MCF 10A (cell line): ENCODE measurements around the gene AQP5. TPM values are rescaled to one million over a fixed set of nuclear protein-coding genes. Genes with fewer than 3 reads are reported as not detected.

Source experiments
- BruUV-seq: library from RNA; stranded (reverse); fragments of 400-500 nt; replicated peaks from 2 replicates; lab custom pipeline; 2021; lab: Mats Ljungman, UMichigan
- CTCF ChIA-PET: fragments of 300-600 bp; sonication (Branson Sonifier 250); formaldehyde crosslinking; extraction: SDS; loops from one replicate; lab custom pipeline; 2021; ENCODE audit warnings: antibody characterized with exemption, inconsistent platforms; lab: Yijun Ruan, JAX
- POLR2A ChIA-PET: fragments of 300-600, 350-650 bp; sonication (Branson Sonifier 250); formaldehyde crosslinking; extraction: SDS; loops from one replicate; lab custom pipeline; 2020; ENCODE audit warnings: antibody characterized with exemption, inconsistent platforms; lab: Yijun Ruan, JAX
- DNase-seq: peaks from one replicate; pipeline ENCODE4 v3.0.0-alpha.2; 2018; ENCODE audit not compliant: unreplicated experiment
- H3K27ac Mint-ChIP-seq: one replicate; pipeline ENCODE4 v1.8.0; 2022; ENCODE audit warnings: mild to moderate bottlenecking, low read depth, mixed read lengths; ENCODE audit not compliant: unreplicated experiment
- H3K27me3 Mint-ChIP-seq: one replicate; pipeline ENCODE4 v1.8.0; 2022; ENCODE audit warnings: mixed read lengths; ENCODE audit not compliant: insufficient read depth, unreplicated experiment
- H3K36me3 Mint-ChIP-seq: one replicate; pipeline ENCODE4 v1.8.0; 2022; ENCODE audit warnings: mild to moderate bottlenecking, moderate library complexity, mixed read lengths; ENCODE audit not compliant: insufficient read depth, unreplicated experiment
- H3K4me1 Mint-ChIP-seq: one replicate; pipeline ENCODE4 v1.8.0; 2022; ENCODE audit warnings: mixed read lengths; ENCODE audit not compliant: insufficient read depth, unreplicated experiment
- H3K4me3 Mint-ChIP-seq: one replicate; pipeline ENCODE4 v1.8.0; 2022; ENCODE audit warnings: mild to moderate bottlenecking, moderate library complexity, mixed read lengths; ENCODE audit not compliant: unreplicated experiment
- H3K9me3 Mint-ChIP-seq: one replicate; pipeline ENCODE4 v1.8.0; 2022; ENCODE audit warnings: mixed read lengths; ENCODE audit not compliant: unreplicated experiment
- CTCF ChIP-seq: fragments of 200-600 bp; IDR thresholded peaks from one replicate; pipeline ENCODE4 v1.8.0; 2022; ENCODE audit warnings: antibody characterized with exemption, mild to moderate bottlenecking; ENCODE audit not compliant: unreplicated experiment
- intact Hi-C: fragments of 100-400 bp; cut with micrococcal nuclease; formaldehyde crosslinking; loops from 2 replicates; pipeline ENCODE4 v1.14.1; 2022
- total RNA-seq: library from RNA; stranded (reverse); gene quantifications from 2 replicates; pipeline ENCODE4 v1.2.3, GENCODE V29; 2022

Gene AQP5
- total RNA-seq, 1 experiment from 2014 or later: not detected

- TF ChIP-seq CTCF: peak; percentile 87
- Mint-ChIP-seq H3K4me3 (peak overlapping the region; percentile 68), H3K27me3 (no peaks in the 10 kb centered on the region), H3K36me3 (no peaks in the 10 kb centered on the region), H3K9me3 (no peaks in the 10 kb centered on the region), H3K4me1 (peaks cover 10% of the 10 kb centered on the region), H3K27ac (no peak overlapping the region)
- ChIA-PET CTCF (interaction anchor here (0.6 to 8.8 kb wide), 52 partner anchors 10 to 1719 kb away, joined by 3 to 241 read pairs (median 5); partner anchors contain the start of genes SMARCD1 and TMBIM6), POLR2A (interaction anchor here (0.7 to 3.0 kb wide), 8 partner anchors 57 to 226 kb away, joined by 3 to 14 read pairs (median 4); partner anchors contain the start of genes SMARCD1 and TMBIM6)
- intact Hi-C loops: loop anchor here (1.0 to 10.0 kb wide), 5 partner anchors 89 to 208 kb away; no protein-coding TSS in a partner anchor
- no TSS peak for BruUV-seq
- peak; percentile 85 for DNase-seq
Measured at GRCh38 chr12:49967042-49967776, 5.5 kb downstream of the AQP5 start.

DNA sequence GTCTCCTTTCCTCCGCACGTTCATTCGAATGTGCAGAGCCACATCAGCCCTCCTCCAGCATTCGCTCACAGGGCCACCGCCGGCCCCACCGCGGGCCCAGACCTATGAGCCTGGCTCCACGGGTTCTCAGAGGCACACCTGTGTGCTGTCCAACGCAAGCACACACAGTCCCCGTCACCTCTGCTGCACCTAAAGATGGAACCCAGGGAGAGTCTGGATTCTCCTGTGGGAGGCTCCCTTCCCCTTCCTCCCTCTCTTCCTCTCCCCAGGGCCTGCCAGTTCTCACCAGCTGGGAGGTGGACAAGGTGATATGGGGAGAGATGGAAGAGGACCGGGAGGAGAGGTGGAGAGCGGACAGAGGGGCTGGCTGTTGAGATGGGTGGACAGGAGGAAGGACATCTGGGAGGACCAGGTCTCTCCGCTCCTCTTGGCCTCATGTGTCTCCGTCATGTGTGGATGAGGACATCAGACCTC, 6.1 kb downstream of the AQP5 start:
- no peak for DNase-seq
- H3K27me3 Mint-ChIP-seq: no peaks in the 10 kb centered on the region
- CTCF ChIA-PET: interaction anchor here (0.5 to 8.8 kb wide), 46 partner anchors 11 to 1719 kb away, joined by 3 to 241 read pairs (median 5); partner anchors contain the start of genes COX14, SMARCD1 and TMBIM6
- no peak overlapping the region for H3K27ac Mint-ChIP-seq
- H3K4me1 Mint-ChIP-seq: peaks cover 4% of the 10 kb centered on the region
- intact Hi-C loops: loop anchor here (1.0 to 10.0 kb wide), 5 partner anchors 88 to 207 kb away; no protein-coding TSS in a partner anchor
- POLR2A ChIA-PET: interaction anchor here (0.7 to 3.0 kb wide), 8 partner anchors 23 to 226 kb away, joined by 3 to 14 read pairs (median 4); partner anchors contain the start of genes SMARCD1 and TMBIM6
- H3K36me3 Mint-ChIP-seq: no peaks in the 10 kb centered on the region
- no peak overlapping the region for H3K4me3 Mint-ChIP-seq
- H3K9me3 Mint-ChIP-seq: no peaks in the 10 kb centered on the region
- BruUV-seq: no TSS peak
- TF ChIP-seq CTCF: no peak

DNA sequence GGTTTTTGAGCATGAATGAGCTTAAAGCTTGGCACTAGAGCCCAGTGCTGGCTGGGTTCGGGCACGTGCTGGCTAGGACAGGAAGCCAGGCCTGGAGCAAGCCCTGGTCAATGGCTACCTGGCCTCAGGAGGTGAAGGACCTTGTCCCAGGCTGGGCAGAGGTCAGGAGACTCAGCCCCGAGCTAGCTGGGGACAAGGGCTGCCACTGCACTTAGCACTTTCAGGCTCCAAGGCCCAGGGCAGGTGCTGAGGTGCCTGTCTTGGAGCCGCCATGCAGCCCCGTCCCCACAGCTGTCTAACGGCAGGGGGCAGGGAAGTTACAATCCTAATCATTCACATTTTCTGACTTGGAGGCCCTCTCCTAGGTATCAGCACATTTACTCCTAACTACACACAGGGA, 6.8 kb downstream of the AQP5 start:
- H3K9me3 Mint-ChIP-seq: no peaks in the 10 kb centered on the region
- POLR2A ChIA-PET: interaction anchor here (0.7 to 1.2 kb wide), 3 partner anchors 22 to 88 kb away, joined by 3 to 4 read pairs (median 3); no protein-coding TSS in a partner anchor
- H3K27ac Mint-ChIP-seq: no peak overlapping the region
- no peaks in the 10 kb centered on the region for H3K36me3 Mint-ChIP-seq
- intact Hi-C loops: loop anchor here (10.0 kb wide), 1 partner anchor 206 kb away; no protein-coding TSS in a partner anchor
- DNase-seq: no peak
- TF ChIP-seq CTCF: no peak
- H3K4me1 Mint-ChIP-seq: no peaks in the 10 kb centered on the region
- BruUV-seq: no TSS peak
- H3K27me3 Mint-ChIP-seq: no peaks in the 10 kb centered on the region
- no peak overlapping the region for H3K4me3 Mint-ChIP-seq
- CTCF ChIA-PET: interaction anchor here (0.5 to 8.8 kb wide), 30 partner anchors 12 to 460 kb away, joined by 3 to 241 read pairs (median 5); partner anchors contain the start of genes COX14 and TMBIM6

- H3K36me3 Mint-ChIP-seq: no peaks in the 10 kb centered on the region
- no peak for DNase-seq
- TF ChIP-seq CTCF: no peak
- no peaks in the 10 kb centered on the region for H3K4me1 Mint-ChIP-seq
- H3K9me3 Mint-ChIP-seq: no peaks in the 10 kb centered on the region
- ChIA-PET CTCF (interaction anchor here (0.8 to 8.8 kb wide), 11 partner anchors 10 to 143 kb away, joined by 3 to 241 read pairs (median 4); partner anchors contain the start of gene COX14), POLR2A (interaction anchor here (1.1 kb wide), 1 partner anchor 87 kb away, joined by 3 read pairs; no protein-coding TSS in a partner anchor)
- no peak overlapping the region for H3K4me3 Mint-ChIP-seq
- intact Hi-C loops: loop anchor here (10.0 kb wide), 1 partner anchor 206 kb away; no protein-coding TSS in a partner anchor
- H3K27ac Mint-ChIP-seq: no peak overlapping the region
- BruUV-seq: no TSS peak
- H3K27me3 Mint-ChIP-seq: no peaks in the 10 kb centered on the region
Measured at GRCh38 chr12:49969027-49969426, 7.4 kb downstream of the AQP5 start.
